ENCODE measurements around the gene CBR4.

Gene CBR4

DNA sequence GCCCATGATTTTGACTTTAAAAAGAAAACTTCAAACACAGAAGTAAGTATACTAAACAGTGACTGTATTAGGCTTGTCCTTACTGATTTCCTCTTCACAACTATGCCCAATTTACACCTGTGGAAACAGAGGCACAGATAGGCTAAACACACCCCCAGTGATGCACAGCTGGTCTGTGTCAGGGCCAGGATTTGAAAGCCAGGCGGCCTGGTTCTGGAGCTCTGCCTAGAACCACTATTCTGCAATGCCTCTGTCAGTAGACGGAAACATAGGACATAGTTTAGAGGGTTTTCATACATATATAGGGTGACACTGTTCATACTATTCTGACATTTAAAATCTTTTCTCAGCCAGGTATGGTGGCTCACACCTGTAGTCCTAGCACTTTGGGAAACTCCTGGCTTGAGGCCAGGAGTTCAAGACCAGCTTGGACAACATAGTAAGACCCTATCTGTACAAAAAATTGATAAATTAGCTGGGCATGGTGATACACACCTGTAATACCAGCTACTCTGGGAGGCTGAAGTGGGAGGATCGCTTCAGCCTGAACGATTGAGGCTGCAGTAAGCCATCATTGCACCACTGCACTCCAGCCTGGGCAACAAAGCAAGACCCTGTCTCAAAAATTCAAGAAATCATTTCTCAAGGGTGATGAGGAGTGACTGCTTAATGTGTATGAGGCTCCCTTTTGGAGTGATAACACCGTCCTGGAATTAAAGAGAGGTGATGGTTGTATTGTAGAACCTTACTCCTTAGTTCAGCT, 23.0 kb upstream of the CBR4 start:
- Histone ChIP-seq H3K9me3 (ENCODE audit: control insufficient read depth, insufficient read depth, low read length) (no peaks in the 10 kb centered on the region), H3K4me3 (ENCODE audit: low read length) (no peak overlapping the region)
- no CpG with 5 or more reads among the region's 5 CpGs for WGBS (ENCODE audit: insufficient coverage, insufficient read length)

GRCh38 chr4:169032194-169032593, 22.1 kb upstream of the CBR4 start:
- Histone ChIP-seq H3K27ac (ENCODE audit: low read length) (no peak overlapping the region), H3K4me1 (ENCODE audit: control insufficient read depth, insufficient read depth, low read length) (no peaks in the 10 kb centered on the region), H3K27me3 (ENCODE audit: control insufficient read depth, insufficient read depth, low read length) (no peaks in the 10 kb centered on the region), H3K36me3 (ENCODE audit: control insufficient read depth, insufficient read depth, low read length) (no peaks in the 10 kb centered on the region), H3K4me3 (ENCODE audit: low read length) (no peak overlapping the region), H3K9me3 (ENCODE audit: control insufficient read depth, insufficient read depth, low read length) (no peaks in the 10 kb centered on the region)
- DNase-seq (ENCODE audit: low read depth, low spot score): no peak

More for the DNA sequence above, 23.0 kb upstream of the CBR4 start:
- H3K36me3 ChIP-seq (ENCODE audit: control insufficient read depth, insufficient read depth, low read length): no peaks in the 10 kb centered on the region
- H3K4me1 ChIP-seq (ENCODE audit: control insufficient read depth, insufficient read depth, low read length): no peaks in the 10 kb centered on the region
- H3K27ac ChIP-seq (ENCODE audit: low read length): no peak overlapping the region
- no peaks in the 10 kb centered on the region for H3K27me3 ChIP-seq (ENCODE audit: control insufficient read depth, insufficient read depth, low read length)
- no peak for DNase-seq (ENCODE audit: low read depth, low spot score)

DNA sequence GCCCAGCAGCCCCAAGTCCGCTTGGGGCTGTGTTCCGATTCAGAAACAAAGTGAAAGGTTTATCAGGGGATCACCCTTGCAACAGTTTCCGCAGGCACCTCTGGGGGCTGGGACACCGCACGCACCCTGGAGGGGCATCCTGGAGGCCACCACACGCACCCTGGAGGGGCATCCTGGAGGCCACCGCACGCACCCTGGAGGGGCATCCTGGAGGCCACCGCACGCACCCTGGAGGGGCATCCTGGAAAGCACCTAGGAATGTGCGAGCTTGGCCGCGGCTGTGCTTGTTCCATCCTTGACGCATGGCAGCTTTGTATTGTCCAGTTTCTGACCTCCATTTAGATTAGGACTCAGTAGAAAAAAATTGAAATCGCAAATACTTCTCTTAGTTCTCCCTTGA, 21.3 kb upstream of the CBR4 start:
- H3K4me3 ChIP-seq (ENCODE audit: low read length): no peak overlapping the region
- no peak for DNase-seq (ENCODE audit: low read depth, low spot score)
- H3K27ac ChIP-seq (ENCODE audit: low read length): no peak overlapping the region
- no peaks in the 10 kb centered on the region for H3K4me1 ChIP-seq (ENCODE audit: control insufficient read depth, insufficient read depth, low read length)
- no peaks in the 10 kb centered on the region for H3K9me3 ChIP-seq (ENCODE audit: control insufficient read depth, insufficient read depth, low read length)
- no CpG with 5 or more reads among the region's 15 CpGs for WGBS (ENCODE audit: insufficient coverage, insufficient read length)
- H3K36me3 ChIP-seq (ENCODE audit: control insufficient read depth, insufficient read depth, low read length): no peaks in the 10 kb centered on the region
- no peaks in the 10 kb centered on the region for H3K27me3 ChIP-seq (ENCODE audit: control insufficient read depth, insufficient read depth, low read length)

- Histone ChIP-seq H3K9me3 (ENCODE audit: control insufficient read depth, insufficient read depth, low read length) (no peaks in the 10 kb centered on the region), H3K27ac (ENCODE audit: low read length) (no peak overlapping the region), H3K27me3 (ENCODE audit: control insufficient read depth, insufficient read depth, low read length) (no peaks in the 10 kb centered on the region), H3K4me3 (ENCODE audit: low read length) (no peak overlapping the region), H3K36me3 (ENCODE audit: control insufficient read depth, insufficient read depth, low read length) (no peaks in the 10 kb centered on the region), H3K4me1 (ENCODE audit: control insufficient read depth, insufficient read depth, low read length) (no peaks in the 10 kb centered on the region)
- no peak for DNase-seq (ENCODE audit: low read depth, low spot score)
- WGBS (ENCODE audit: insufficient coverage, insufficient read length): no CpG with 5 or more reads among the region's 6 CpGs
Measured at GRCh38 chr4:169030562-169030982, 20.5 kb upstream of the CBR4 start.

GRCh38 chr4:169029947-169030346, 19.9 kb upstream of the CBR4 start:
- no CpG with 5 or more reads among the region's 4 CpGs for WGBS (ENCODE audit: insufficient coverage, insufficient read length)
- Histone ChIP-seq H3K9me3 (ENCODE audit: control insufficient read depth, insufficient read depth, low read length) (no peaks in the 10 kb centered on the region), H3K36me3 (ENCODE audit: control insufficient read depth, insufficient read depth, low read length) (no peaks in the 10 kb centered on the region), H3K27me3 (ENCODE audit: control insufficient read depth, insufficient read depth, low read length) (no peaks in the 10 kb centered on the region), H3K27ac (ENCODE audit: low read length) (no peak overlapping the region), H3K4me3 (ENCODE audit: low read length) (no peak overlapping the region), H3K4me1 (ENCODE audit: control insufficient read depth, insufficient read depth, low read length) (no peaks in the 10 kb centered on the region)
- DNase-seq (ENCODE audit: low read depth, low spot score): no peak

- H3K27me3 ChIP-seq (ENCODE audit: control insufficient read depth, insufficient read depth, low read length): no peaks in the 10 kb centered on the region
- H3K4me3 ChIP-seq (ENCODE audit: low read length): no peak overlapping the region
- DNase-seq (ENCODE audit: low read depth, low spot score): no peak
- H3K9me3 ChIP-seq (ENCODE audit: control insufficient read depth, insufficient read depth, low read length): no peaks in the 10 kb centered on the region
- WGBS (ENCODE audit: insufficient coverage, insufficient read length): no CpG with 5 or more reads among the region's 3 CpGs
- H3K27ac ChIP-seq (ENCODE audit: low read length): no peak overlapping the region
- no peaks in the 10 kb centered on the region for H3K36me3 ChIP-seq (ENCODE audit: control insufficient read depth, insufficient read depth, low read length)
- H3K4me1 ChIP-seq (ENCODE audit: control insufficient read depth, insufficient read depth, low read length): no peaks in the 10 kb centered on the region
Measured at GRCh38 chr4:169027663-169028062, 17.6 kb upstream of the CBR4 start.

GRCh38 chr4:169025184-169025583, 15.1 kb upstream of the CBR4 start:
- Histone ChIP-seq H3K4me3 (ENCODE audit: low read length) (no peak overlapping the region), H3K36me3 (ENCODE audit: control insufficient read depth, insufficient read depth, low read length) (no peaks in the 10 kb centered on the region), H3K27me3 (ENCODE audit: control insufficient read depth, insufficient read depth, low read length) (no peaks in the 10 kb centered on the region), H3K9me3 (ENCODE audit: control insufficient read depth, insufficient read depth, low read length) (no peaks in the 10 kb centered on the region), H3K4me1 (ENCODE audit: control insufficient read depth, insufficient read depth, low read length) (no peaks in the 10 kb centered on the region), H3K27ac (ENCODE audit: low read length) (no peak overlapping the region)
- WGBS (ENCODE audit: insufficient coverage, insufficient read length): no CpG with 5 or more reads among the region's 1 CpG
- DNase-seq (ENCODE audit: low read depth, low spot score): no peak

GRCh38 chr4:169024762-169025161, 14.7 kb upstream of the CBR4 start:
- Histone ChIP-seq H3K4me3 (ENCODE audit: low read length) (no peak overlapping the region), H3K36me3 (ENCODE audit: control insufficient read depth, insufficient read depth, low read length) (no peaks in the 10 kb centered on the region), H3K4me1 (ENCODE audit: control insufficient read depth, insufficient read depth, low read length) (no peaks in the 10 kb centered on the region), H3K27ac (ENCODE audit: low read length) (no peak overlapping the region), H3K27me3 (ENCODE audit: control insufficient read depth, insufficient read depth, low read length) (no peaks in the 10 kb centered on the region), H3K9me3 (ENCODE audit: control insufficient read depth, insufficient read depth, low read length) (no peaks in the 10 kb centered on the region)
- no peak for DNase-seq (ENCODE audit: low read depth, low spot score)
- no CpG with 5 or more reads among the region's 2 CpGs for WGBS (ENCODE audit: insufficient coverage, insufficient read length)

DNA sequence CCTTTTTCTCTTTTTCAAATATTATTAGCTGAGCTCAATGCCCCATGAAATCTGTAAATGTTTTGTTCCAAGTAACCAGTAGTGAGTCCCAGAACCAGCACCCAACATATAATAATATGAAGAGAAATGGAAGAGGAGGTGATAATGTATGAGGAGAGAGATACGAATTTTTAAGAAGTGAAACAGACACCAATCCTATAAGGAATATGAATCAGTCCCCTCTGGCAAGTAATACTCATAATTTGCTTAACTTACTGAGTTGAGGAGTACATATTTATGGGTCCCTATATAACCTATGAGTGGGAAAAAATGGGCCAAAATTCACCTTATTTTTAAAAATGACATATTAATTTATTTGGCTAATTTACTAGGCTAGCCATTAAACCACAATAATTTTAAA, 8.4 kb upstream of the CBR4 start:
- H3K4me3 ChIP-seq (ENCODE audit: low read length): no peak overlapping the region
- no CpG with 5 or more reads among the region's 1 CpG for WGBS (ENCODE audit: insufficient coverage, insufficient read length)
- DNase-seq (ENCODE audit: low read depth, low spot score): no peak
- no peak overlapping the region for H3K27ac ChIP-seq (ENCODE audit: low read length)
- H3K9me3 ChIP-seq (ENCODE audit: control insufficient read depth, insufficient read depth, low read length): no peaks in the 10 kb centered on the region
- no peaks in the 10 kb centered on the region for H3K27me3 ChIP-seq (ENCODE audit: control insufficient read depth, insufficient read depth, low read length)
- no peaks in the 10 kb centered on the region for H3K4me1 ChIP-seq (ENCODE audit: control insufficient read depth, insufficient read depth, low read length)
- no peaks in the 10 kb centered on the region for H3K36me3 ChIP-seq (ENCODE audit: control insufficient read depth, insufficient read depth, low read length)

DNA sequence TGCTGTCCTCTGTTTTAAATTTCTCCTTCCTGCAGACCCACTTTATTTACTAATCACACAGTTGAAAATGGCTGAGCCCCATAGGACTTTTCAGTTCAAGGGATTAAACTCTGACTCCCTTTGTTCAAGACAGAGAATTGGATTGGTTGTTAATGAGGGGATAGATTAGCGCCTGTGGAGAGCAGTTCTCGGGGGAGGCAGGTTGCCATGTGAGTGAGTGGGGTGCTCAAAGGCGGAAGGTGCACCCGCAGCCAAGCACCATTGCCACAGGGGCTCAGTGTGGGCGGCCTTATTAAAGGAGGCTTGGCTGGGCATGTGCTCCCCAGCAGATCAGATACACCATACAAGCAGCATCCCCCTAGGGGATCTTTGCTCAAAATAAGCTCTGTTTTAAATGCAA, 7.9 kb upstream of the CBR4 start:
- Histone ChIP-seq H3K4me3 (ENCODE audit: low read length) (no peak overlapping the region), H3K27me3 (ENCODE audit: control insufficient read depth, insufficient read depth, low read length) (no peaks in the 10 kb centered on the region), H3K27ac (ENCODE audit: low read length) (no peak overlapping the region), H3K4me1 (ENCODE audit: control insufficient read depth, insufficient read depth, low read length) (no peaks in the 10 kb centered on the region), H3K9me3 (ENCODE audit: control insufficient read depth, insufficient read depth, low read length) (no peaks in the 10 kb centered on the region), H3K36me3 (ENCODE audit: control insufficient read depth, insufficient read depth, low read length) (no peaks in the 10 kb centered on the region)
- no CpG with 5 or more reads among the region's 5 CpGs for WGBS (ENCODE audit: insufficient coverage, insufficient read length)
- no peak for DNase-seq (ENCODE audit: low read depth, low spot score)

DNA sequence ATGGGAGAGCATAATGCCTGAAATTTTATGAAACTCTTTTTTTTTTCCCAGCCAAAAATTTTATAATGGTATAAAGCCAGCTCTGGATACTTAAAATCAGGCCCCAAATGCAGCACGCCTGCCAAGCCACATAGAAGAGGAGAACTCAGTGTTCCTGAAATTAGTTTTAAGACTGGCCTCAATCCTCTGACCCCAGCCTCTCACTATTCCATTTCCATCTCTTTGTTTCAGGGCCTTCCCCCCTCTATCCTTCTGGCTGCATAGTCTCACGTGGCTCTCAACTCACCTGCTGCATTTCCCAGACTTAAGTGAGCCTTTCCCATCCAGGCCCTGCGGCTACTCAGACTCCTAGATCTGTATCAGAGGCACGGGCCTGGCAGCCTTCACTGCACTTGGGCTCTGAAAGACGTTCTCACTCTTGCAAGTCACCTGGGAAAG, 5.2 kb upstream of the CBR4 start:
- H3K9me3 ChIP-seq (ENCODE audit: control insufficient read depth, insufficient read depth, low read length): no peaks in the 10 kb centered on the region
- H3K36me3 ChIP-seq (ENCODE audit: control insufficient read depth, insufficient read depth, low read length): no peaks in the 10 kb centered on the region
- no peaks in the 10 kb centered on the region for H3K4me1 ChIP-seq (ENCODE audit: control insufficient read depth, insufficient read depth, low read length)
- no peak for DNase-seq (ENCODE audit: low read depth, low spot score)
- H3K27me3 ChIP-seq (ENCODE audit: control insufficient read depth, insufficient read depth, low read length): no peaks in the 10 kb centered on the region
- WGBS (ENCODE audit: insufficient coverage, insufficient read length): no CpG with 5 or more reads among the region's 5 CpGs
- no peak overlapping the region for H3K4me3 ChIP-seq (ENCODE audit: low read length)
- no peak overlapping the region for H3K27ac ChIP-seq (ENCODE audit: low read length)
